Renal cortical epithelial cell (primary cell): ENCODE results near the gene CAPZA2. TPM values are rescaled to one million over a fixed set of nuclear protein-coding genes. Genes with fewer than 3 reads are reported as not detected.
"Not testable (repeated sequence)": the region's sequence is repeated elsewhere in the genome, so short reads cannot be mapped to it uniquely, and the experiment has no call there.

Experiments
- DNase-seq: peaks from one replicate; pipeline ENCODE4 v3.0.0-alpha.2; 2011; ENCODE audit warnings: low read depth
- total RNA-seq: library from RNA; depleted of rRNA; stranded (reverse); fragments of >200 nt; gene quantifications from 2 replicates; pipeline ENCODE4 v1.2.3, GENCODE V29; 2014

The CAPZA2 gene
- 314 and 390 TPM in 2 replicates for total RNA-seq

DNA sequence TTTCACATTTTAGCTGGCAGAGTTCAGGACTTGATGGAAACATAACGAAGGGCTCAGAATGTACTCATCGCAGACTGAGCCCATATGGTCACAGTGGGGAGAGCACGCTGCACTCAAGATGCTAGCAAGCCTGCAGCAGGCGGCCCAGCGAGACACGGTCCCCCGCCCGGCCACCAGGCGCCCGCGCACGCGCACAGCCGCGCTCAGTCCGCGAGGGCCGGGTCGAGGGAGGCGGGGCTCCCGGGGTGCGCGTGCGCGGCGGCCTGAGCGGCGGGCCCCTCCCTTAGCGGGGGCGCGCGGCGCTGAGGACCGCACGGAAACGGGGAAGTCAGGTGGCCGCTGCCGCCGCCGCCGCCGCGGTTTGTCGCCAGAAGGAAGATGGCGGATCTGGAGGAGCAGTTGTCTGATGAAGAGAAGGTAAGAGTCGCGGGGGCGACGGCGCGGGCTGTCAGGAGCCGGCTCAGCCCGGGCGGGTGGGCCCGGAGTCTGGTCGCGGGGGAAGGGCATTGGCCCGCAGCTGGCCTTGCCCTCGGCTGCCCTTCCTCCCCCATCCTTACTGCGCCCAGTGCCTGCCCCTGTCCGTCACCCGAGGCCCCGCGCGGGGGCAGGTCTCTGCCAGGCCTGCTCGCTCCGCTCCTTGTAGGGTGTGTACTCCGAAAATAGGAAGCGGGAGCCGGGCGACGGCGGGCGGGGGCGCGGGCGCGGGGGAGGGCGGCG lies at the start of gene CAPZA2:
CAPZA2 (plus strand) TSS at position 354 of the 717 bp plus-strand sequence; CDS start at position 379, 25 bp downstream.
- peak; percentile 51 for DNase-seq

DNA sequence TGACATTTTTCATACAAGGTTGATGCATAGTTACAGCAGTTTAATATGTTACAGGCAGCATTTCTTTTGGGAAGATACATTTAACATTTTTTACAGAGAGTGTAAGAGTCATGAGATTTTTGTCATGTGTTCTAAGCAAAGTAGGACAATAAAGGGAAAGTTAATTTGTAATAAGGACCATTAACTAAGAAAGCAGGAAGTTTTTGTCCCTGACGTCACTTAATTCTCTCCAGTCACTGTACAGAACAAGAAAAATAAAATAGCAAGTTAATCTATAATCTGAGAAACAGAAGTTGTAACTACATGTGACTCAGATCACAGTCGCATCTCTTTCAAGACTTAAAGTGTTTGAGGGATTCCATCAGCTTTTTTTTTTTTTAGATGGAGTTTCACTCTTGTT lies 49.5 kb upstream of the CAPZA2 start:
- peak; percentile 100 for DNase-seq

DNA sequence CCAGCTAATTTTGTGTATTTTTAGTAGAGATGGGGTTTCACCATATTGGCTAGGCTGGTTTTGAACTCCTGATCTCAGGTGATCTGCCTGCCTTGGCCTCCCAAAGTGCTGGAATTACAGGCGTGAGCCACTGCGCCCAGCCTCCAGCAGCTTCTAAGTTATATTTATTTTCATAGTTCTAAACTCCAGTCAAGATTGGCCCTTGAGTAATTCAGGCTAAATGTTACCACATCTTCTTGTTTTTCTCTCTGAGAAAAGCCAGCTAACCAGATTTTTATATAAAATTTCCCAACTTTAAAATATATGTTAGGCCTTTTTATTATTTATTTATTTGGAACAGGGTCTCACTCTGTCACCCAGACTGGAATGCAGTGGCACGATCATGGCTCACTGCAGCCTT lies 49.0 kb upstream of the CAPZA2 start:
- peak; percentile 45 for DNase-seq

DNA sequence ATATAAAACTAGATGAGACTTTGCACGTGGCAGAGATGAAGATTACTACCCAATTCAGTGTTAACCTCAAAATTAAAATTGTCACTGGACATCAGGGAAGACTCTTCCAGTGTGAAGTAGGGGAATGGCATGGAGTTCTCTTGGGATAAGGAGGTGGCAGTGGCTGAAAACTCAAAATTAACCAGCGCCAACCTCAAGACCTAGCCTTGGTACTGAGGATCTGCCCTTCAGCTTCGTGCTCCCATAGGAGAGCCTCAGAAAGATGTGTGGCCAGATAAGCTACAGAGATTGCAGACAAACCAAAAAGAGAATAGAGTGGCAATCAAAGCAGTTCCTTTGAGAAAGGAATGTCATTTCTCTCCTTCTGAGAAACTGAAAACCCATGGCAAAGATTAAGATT lies 47.3 kb upstream of the CAPZA2 start:
- DNase-seq = no peak

DNA sequence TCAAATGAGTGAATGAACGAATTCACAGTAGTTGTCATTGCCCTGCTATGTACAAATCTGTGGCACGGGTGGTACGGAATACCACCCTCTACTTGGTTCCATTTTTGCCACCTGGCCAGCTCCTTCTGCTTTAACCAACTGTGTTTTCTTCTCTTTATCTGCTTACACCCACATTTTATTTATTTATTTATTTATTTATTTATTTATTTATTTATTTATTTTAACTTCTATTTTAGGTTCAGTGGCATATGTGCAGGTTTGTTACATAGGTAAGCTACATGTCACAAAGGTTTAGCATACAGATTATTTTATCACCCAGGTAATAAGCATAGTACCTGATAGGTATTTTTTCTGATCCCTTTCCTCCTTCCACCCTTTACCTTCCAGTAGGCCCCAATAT lies 42.2 kb upstream of the CAPZA2 start:
- no peak for DNase-seq

DNA sequence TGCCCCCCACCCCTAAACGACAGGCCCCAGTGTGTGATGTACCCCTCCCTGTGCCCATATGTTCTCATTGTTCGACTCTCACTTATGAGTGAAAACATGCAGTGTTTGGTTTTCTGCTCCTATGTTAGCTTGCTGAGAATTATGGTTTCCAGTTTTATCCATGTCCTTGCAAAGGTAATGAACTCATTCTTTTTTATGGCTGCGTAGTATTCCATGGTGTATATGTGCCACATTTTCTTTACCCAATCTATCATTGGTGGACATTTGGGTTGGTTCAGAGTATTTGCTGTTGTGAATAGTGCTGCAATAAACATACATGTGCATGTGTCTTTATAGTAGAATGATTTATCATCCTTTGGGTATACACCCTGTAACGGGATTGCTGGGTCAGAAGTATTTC lies 40.7 kb upstream of the CAPZA2 start:
- not testable (repeated sequence) for DNase-seq

DNA sequence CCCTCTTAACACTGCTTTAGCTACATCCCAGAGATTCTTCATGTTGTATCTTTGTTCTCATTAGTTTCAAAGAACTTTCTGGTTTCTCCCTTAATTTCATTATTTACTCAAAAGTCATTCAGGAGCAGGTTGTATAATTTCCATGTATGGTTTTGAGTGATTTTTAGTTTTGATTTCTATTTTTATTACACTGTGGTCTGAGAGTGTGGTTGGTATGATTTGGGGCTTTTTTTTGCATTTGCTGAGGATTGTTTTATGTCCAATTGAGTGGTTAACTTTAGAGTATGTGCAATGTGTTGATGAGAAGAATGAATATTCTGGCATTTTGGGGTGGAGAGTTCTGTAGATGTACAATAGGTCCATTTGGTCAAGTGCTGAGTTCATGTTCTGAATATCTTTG lies 37.9 kb upstream of the CAPZA2 start:
- DNase-seq = no peak

DNA sequence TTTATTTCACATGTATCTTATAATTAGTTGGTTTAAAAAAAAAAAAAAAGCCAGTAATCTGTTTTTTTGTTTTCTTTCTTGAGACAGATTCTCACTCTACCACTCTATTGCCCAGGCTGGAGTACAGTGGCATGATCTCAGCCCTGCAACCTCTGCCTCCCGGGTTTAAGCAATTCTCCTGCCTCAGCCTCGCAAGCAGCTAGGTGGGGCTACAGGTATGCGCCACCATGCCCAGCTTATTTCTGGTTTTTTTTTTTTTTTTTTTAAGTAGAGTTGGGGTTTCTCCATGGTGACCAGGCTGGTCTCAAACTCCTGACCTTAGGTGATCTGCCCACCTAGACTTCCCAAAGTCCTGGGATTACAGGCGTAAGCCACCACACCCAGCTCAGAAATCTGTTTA lies 34.1 kb upstream of the CAPZA2 start:
- no peak for DNase-seq

DNA sequence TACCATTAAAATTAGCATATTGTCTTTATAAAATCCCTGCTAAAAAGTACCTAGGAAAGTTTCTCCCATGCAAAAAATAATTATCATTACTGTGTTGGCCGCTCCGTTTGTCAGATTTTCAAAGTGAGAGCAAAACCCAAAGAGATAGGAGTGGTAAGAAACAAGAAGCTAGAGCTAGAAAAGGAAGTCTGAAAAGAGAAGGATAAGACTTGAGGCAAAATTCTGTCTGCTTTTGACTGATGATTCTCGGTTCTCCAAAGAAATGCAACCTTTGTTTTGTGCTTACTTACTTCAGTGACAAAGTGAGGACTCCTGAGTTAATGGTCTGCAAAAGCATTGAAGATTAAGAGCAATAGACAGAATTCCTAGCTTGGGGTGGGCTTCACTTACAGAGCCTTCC lies 33.3 kb upstream of the CAPZA2 start:
- DNase-seq = no peak

DNA sequence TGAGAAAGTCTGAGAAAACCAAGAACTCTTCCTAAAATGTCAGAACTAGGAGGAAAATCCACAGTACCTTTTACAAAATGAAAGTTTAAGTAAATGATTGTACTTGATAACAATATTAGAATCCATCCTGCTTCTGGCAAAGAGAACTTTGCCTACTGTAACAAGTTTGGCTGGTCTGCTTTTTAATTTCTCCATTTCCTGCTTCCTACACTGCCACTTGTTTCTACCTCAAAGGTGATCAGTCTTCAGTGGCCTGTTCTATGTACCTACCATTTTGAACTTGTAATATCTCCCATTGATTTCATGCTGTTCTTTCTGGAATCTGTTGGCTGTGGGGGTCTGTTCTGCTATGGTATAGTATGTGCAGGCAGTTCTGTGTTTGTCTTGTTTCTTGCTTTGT lies 32.9 kb upstream of the CAPZA2 start:
- no peak for DNase-seq

DNA sequence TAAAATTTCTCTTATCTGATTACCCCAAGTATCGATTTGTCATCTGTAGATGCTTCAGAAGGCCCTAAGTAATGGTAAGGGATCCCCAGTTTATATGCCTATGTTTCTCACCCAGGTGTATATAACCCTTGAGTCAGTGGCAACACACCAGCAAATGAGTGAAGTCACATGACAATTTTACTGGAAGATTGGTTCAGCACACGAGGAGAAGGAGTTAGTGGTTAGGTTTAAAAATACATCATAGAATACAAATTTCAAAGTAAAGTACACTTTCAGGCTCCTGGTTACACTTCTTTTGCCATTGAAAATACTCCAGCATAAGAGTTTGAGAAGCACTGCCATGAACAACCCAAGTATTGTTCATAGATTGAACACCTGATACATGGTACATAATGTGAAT lies 29.7 kb upstream of the CAPZA2 start:
- no peak for DNase-seq

DNA sequence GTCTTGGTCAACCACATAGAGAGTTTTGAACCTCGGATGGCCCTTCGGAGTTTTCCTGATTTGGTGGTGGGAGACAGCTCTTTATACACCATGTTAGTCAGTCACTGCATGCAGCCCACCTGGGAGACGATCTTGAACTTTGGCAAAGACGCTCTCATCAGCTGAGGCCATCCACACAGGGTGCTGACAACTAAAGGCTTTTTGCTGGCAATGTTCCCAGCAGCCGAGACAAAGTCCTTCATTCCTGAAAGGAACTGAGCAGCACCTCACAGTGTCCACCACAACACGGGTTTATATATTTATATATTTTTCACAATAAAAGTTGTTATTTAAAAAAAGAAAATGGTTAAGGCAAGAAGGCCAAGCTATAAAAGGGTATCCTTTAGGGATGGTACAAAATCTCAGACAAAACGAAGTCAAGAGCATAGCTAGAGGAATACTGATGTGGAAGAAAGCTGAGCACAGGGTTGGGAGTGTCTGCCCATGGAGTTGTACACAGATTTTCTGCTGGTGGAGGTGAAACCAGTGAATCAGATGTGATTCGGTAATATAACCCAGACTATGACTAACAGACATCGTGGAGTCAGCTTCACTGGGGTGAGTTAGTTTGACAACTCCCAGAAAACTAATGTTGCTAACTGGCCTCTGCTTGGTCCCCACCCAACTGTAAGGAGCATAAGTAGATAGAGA lies 27.4 kb upstream of the CAPZA2 start:
- DNase-seq = peak; percentile 77

DNA sequence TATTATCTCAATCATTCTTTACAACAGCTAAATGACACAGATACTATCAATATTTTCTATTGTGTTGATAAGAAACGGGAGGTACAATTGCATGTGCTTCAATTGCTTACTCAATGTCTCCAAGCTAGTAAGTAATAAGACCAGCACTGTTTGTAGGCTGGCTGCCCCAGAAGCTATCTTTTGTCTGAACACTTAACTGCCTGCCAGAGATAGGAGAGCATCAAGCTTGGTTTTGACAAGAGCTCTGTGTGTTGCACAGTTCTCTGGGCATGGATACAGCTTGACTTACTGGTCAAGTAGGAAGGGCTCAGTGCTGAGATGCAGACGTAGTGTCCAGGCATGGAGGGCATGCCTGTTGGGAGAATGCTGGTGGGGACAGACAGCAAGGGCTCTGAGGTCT lies 26.3 kb upstream of the CAPZA2 start:
- no peak for DNase-seq

DNA sequence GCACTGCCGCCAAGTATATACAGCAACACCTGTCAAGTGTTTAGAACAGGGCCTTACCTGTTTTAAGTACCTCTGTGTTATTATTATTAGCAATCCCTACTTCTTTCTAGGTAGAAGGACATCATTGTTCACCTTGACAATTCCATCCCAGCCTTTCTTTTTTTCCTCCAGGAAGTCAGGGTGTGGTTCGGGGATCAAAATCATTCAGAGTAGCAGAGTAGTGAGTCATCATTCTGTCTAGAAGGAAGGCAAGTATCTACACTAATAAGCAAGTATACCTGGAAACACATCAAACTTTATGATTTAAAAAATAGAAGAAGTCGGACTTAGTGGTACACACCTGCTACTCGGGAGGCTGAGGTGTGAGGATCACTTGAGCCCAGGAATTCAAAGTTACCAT lies 25.5 kb upstream of the CAPZA2 start:
- peak; percentile 71 for DNase-seq

DNA sequence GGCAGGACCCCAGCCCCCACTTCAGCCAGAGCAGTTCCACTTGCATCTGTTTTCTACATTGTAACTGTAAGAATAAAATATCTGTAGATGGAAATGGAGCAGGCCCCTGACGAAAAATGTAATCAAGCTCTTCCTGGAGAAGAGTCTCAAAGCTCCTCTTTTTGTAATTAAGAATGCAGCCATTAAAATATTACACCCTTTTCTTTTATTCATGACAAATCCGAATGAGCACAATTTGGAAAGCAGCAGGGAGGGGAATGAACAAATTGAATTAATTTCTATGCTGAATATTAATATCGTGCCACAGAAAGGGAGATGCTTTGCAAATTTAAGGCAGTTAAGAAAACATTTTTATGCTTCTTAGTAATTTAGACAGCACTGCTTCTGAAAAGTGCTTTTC lies 24.8 kb upstream of the CAPZA2 start:
- DNase-seq = no peak

DNA sequence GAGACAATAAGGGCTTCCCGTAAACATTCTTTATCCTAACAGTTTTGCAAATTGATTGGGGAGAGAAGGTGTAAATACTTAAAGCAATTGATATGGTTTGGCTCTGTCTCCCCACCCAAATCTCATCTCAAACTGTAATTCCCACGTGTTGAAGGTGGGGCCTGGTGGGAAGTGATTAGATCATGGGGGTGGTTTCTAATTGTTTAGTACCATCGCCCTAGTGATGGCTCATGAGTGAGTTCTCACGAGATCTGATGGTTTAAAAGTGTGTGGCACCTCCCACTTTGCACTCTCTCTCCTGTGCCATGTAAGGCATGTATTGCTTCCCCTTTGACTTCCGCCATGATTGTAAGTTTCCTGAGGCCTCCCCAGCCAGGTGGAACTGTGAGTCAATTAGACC lies 22.1 kb upstream of the CAPZA2 start:
- DNase-seq = no peak

DNA sequence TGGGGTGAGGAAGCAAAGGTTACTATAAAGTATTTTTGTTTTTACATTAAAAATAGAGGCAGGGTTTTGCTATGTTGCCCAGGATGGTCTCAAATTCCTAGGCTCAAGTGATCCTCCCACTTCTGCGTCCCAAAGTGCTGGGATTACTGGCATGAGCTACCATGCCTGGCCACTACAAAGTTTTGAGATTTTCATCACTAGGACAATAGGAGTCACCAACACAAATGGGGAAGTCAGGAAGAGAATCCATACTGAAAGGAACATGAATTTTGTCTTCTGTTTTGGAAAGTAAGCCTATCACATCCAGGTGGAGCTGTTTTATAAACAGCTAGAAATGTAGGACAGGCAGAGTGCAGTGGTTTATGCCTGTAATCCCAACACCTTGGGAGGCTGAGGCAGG lies 20.0 kb upstream of the CAPZA2 start:
- DNase-seq = no peak

DNA sequence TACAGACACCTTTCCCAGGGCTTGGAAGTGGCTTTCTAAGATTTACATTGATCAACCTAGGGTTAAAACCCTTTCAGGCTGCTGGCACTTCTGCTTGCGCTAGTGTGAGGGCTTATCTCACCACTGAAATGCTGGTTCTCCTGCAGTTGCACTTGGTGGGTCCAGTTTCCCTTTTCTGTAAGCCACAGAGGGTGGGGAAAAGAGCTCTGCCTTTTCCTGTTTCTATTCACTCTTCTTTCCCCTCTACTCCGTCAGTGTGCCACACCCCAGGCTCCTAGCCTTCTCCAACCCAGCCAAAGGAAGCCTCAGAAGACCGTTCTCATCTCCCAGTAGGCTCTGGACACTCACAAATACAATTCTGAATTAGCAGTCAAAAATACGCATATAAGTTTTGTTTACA lies 19.0 kb upstream of the CAPZA2 start:
- no peak for DNase-seq

DNA sequence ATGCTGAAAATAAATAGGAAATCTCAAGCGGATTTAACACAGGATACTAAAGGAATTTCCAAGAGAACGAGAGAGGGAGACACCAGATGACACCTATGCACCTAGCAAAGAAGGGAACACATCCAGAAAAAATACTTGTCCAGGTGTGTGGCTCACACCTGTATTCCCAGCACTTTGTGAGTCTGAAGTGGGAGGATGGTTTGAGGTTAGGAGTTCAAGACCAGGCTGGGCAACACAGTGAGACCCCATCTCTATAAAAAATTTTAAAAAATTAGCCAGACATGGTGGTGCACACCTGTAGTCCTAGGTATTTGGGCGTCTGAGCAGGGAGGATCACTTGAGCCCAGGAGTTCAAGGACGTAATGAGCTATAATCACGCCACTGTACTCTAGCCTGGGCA lies 11.2 kb upstream of the CAPZA2 start:
- no peak for DNase-seq

DNA sequence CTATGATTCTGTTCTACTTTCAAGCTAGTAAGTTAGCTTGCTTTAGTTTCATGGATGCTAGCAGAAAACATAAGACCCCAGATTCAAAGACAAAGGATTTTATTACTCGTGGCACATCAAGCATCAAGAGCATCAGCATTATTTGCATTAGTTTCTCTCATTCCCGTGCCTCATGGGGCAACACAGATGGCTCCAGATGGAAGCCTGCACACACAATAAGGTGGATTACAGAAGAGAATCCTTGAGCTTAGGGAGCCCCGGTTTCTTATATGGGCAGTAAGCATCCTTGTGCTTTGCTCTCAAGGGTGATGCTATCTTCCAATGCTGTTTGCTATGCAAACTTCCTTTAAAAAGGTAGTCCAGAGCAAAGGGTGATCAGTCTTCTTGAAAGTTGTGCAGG lies 10.7 kb upstream of the CAPZA2 start:
- no peak for DNase-seq

DNA sequence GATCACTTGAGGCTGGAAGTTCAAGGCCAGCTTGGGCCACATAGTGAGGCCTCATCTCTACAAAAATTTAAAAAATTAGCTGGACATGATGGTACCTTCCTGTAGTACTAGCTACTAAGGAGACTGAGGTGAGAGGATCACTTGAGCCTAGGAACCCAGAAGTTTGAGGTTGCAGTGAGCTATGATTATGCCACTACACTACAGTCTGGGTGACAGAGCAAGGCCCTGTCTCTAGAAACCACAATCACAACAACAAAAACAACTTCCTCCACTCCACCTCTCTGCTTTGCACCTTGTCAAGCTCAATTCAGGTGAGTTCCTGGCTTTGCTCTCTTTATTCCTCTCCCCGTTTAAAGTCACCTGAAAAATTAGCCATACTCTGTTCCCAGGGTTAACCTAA lies 8.3 kb upstream of the CAPZA2 start:
- DNase-seq = no peak

DNA sequence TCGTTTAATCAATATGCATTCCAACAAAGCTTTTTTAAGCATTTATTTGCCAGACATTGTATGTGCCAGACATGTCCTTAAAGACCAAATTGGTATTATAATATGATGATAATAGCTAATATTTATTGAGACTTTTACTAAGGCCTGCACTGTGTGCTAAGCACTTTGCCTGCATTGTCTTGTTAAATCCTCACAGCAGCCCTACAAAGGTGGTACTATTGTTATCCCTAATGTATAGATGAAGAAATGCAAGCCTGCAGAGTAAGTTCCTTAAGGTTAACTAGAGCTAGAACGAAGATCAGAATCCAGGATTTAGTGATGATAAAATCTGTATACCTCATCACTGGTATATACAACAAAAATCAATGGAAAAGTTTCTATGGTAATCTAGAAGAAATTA lies 5.3 kb upstream of the CAPZA2 start:
- no peak for DNase-seq

DNA sequence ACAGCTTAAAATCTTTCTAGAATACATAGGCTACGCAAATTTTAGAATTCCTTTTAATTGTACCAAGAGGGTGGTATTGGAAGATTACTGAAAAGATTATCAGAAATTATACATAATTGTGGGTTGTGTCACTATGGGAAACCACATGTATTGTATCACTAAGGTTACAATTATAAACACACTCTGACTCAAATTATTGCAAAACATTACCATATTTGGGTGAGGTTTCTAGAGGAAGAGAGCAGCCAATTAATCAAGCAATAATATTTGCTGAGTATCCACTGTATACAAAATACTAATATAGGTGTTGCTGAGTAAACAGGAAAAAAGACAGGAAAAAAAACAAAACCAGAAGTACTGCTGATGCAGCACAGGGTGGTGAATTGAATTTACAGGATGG lies 3.1 kb upstream of the CAPZA2 start:
- peak; percentile 89 for DNase-seq

DNA sequence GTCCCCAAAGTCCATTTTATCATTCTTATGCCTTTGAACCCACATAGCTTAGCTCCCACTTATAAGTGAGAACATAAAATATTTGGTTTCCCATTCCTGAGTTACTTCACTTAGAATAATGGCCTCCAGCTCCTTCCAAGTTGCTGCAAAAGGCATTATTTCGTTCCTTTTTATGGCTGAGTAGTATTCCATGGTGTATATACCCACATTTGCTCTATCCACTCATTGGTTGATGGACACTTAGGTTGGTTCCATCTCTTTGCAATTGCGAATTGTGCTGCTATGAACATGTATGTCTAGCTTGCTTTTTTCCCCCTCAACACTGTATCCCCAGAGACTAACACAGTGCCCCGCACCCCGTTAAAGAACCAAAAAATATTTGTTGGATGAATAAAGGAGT lies 670 bp upstream of the CAPZA2 start:
- DNase-seq = no peak
